ENCODE data around the gene PDZK1. TPM values are rescaled to one million over a fixed set of nuclear protein-coding genes. Genes with fewer than 3 reads are reported as not detected.
"Not testable (repeated sequence)": the region's sequence is repeated elsewhere in the genome, so short reads cannot be mapped to it uniquely, and the experiment has no call there.

Gene PDZK1
- total RNA-seq, 8 experiments from 2014 or later: 0.46 to 1.8 (median 1.2) TPM

- WGBS, 10 experiments: no CpG with 5 or more reads among the region's 3 CpGs
- ATAC-seq (replicated peaks in 6 of 8); H3K27ac ChIP-seq; H3K4me3 ChIP-seq; in situ Hi-C loops (cut with MboI; ENCODE audit: low pct_unique_long_range_greater_than_20kb in 2 of 9, low sequenced_read_pairs in 9 of 9, unreplicated experiment in 9 of 9); H3K4me1 ChIP-seq (replicated peaks in 1 of 2): not testable (repeated sequence)
These were observed 22.3 kb downstream of the PDZK1 start for GRCh38 chr1:145684858-145685257.

GRCh38 chr1:145673217-145673616 is 34.0 kb downstream of the PDZK1 start:
- H3K4me3 ChIP-seq; H3K4me1 ChIP-seq (replicated peaks in 1 of 2); ATAC-seq (replicated peaks in 6 of 8); in situ Hi-C loops (cut with MboI; ENCODE audit: low pct_unique_long_range_greater_than_20kb in 2 of 9, low sequenced_read_pairs in 9 of 9, unreplicated experiment in 9 of 9); H3K27ac ChIP-seq: not testable (repeated sequence)
- no CpG with 5 or more reads among the region's 1 CpG for whole genome bisulfite sequencing, 10 experiments

GRCh38 chr1:145670995-145671745 is 36.0 kb downstream of the PDZK1 start:
- H3K4me1 ChIP-seq (replicated peaks in 1 of 2); H3K27ac ChIP-seq; H3K4me3 ChIP-seq; in situ Hi-C loops (cut with MboI; ENCODE audit: low pct_unique_long_range_greater_than_20kb in 2 of 9, low sequenced_read_pairs in 9 of 9, unreplicated experiment in 9 of 9): not testable (repeated sequence)
- ATAC-seq (replicated peaks in 6 of 8): peak in 5 of 8 experiments; percentile 61 to 96 (median 78)
- no CpG with 5 or more reads among the region's 3 CpGs for WGBS, 10 experiments

GRCh38 chr1:145665015-145665414 is 42.2 kb downstream of the PDZK1 start:
- in situ Hi-C loops (cut with MboI; ENCODE audit: low pct_unique_long_range_greater_than_20kb in 2 of 9, low sequenced_read_pairs in 9 of 9, unreplicated experiment in 9 of 9); ATAC-seq (replicated peaks in 6 of 8); H3K27ac ChIP-seq; H3K4me3 ChIP-seq; H3K4me1 ChIP-seq (replicated peaks in 1 of 2): not testable (repeated sequence)
- 81% methylated on average over 3 of the region's 4 CpGs; no CpG with 5 or more reads in 9 of the 10 experiments for WGBS, 10 experiments

- 20 to 83% (median 50%) methylated on average over 1 to 2 of the region's 2 CpGs; no CpG with 5 or more reads in 5 of the 10 experiments for WGBS, 10 experiments
- H3K27ac ChIP-seq; H3K4me1 ChIP-seq (replicated peaks in 1 of 2); in situ Hi-C loops (cut with MboI; ENCODE audit: low pct_unique_long_range_greater_than_20kb in 2 of 9, low sequenced_read_pairs in 9 of 9, unreplicated experiment in 9 of 9); H3K4me3 ChIP-seq: not testable (repeated sequence)
- peak in 3 of 8 experiments; percentile 23 to 79 (median 42) for ATAC-seq (replicated peaks in 6 of 8)
These were observed 44.7 kb downstream of the PDZK1 start for GRCh38 chr1:145662502-145662901.

GRCh38 chr1:145656245-145656943 is 50.8 kb downstream of the PDZK1 start:
- in situ Hi-C loops (cut with MboI; ENCODE audit: low pct_unique_long_range_greater_than_20kb in 2 of 9, low sequenced_read_pairs in 9 of 9, unreplicated experiment in 9 of 9); ATAC-seq (replicated peaks in 6 of 8); H3K27ac ChIP-seq; H3K4me3 ChIP-seq; H3K4me1 ChIP-seq (replicated peaks in 1 of 2): not testable (repeated sequence)
- WGBS, 10 experiments: 60 to 90% methylated on average over 1 to 2 of the region's 7 CpGs; no CpG with 5 or more reads in 8 of the 10 experiments

GRCh38 chr1:145643990-145644389 is 63.2 kb downstream of the PDZK1 start:
- H3K27ac ChIP-seq; H3K4me1 ChIP-seq (replicated peaks in 1 of 2); in situ Hi-C loops (cut with MboI; ENCODE audit: low pct_unique_long_range_greater_than_20kb in 2 of 9, low sequenced_read_pairs in 9 of 9, unreplicated experiment in 9 of 9); H3K4me3 ChIP-seq; ATAC-seq (replicated peaks in 6 of 8): not testable (repeated sequence)
- no CpG with 5 or more reads among the region's 1 CpG for WGBS, 10 experiments

GRCh38 chr1:145641886-145642285 is 65.3 kb downstream of the PDZK1 start:
- H3K27ac ChIP-seq; ATAC-seq (replicated peaks in 6 of 8); in situ Hi-C loops (cut with MboI; ENCODE audit: low pct_unique_long_range_greater_than_20kb in 2 of 9, low sequenced_read_pairs in 9 of 9, unreplicated experiment in 9 of 9); H3K4me3 ChIP-seq; H3K4me1 ChIP-seq (replicated peaks in 1 of 2): not testable (repeated sequence)
- WGBS, 10 experiments: no CpG with 5 or more reads among the region's 2 CpGs

GRCh38 chr1:145636237-145636636 is 70.9 kb downstream of the PDZK1 start:
- in situ Hi-C loops (cut with MboI; ENCODE audit: low pct_unique_long_range_greater_than_20kb in 2 of 9, low sequenced_read_pairs in 9 of 9, unreplicated experiment in 9 of 9); H3K4me1 ChIP-seq (replicated peaks in 1 of 2); ATAC-seq (replicated peaks in 6 of 8); H3K4me3 ChIP-seq; H3K27ac ChIP-seq: not testable (repeated sequence)
- 100% methylated on average over 1 of the region's 1 CpG; no CpG with 5 or more reads in 9 of the 10 experiments for WGBS, 10 experiments

- H3K4me1 ChIP-seq (replicated peaks in 1 of 2); H3K4me3 ChIP-seq; H3K27ac ChIP-seq; in situ Hi-C loops (cut with MboI; ENCODE audit: low pct_unique_long_range_greater_than_20kb in 2 of 9, low sequenced_read_pairs in 9 of 9, unreplicated experiment in 9 of 9); ATAC-seq (replicated peaks in 6 of 8): not testable (repeated sequence)
- WGBS, 10 experiments: no CpG with 5 or more reads among the region's 1 CpG
These were observed 85.0 kb downstream of the PDZK1 start for GRCh38 chr1:145622177-145622576.

Other genes starting within 250 kb of the PDZK1 start
- gene GPR89A, start 99.4 kb downstream of the PDZK1 start, total RNA-seq: 10 to 100 TPM; 14.1 to 29.0 (median 23.7) TPM
- gene CD160, start 12.1 kb upstream of the PDZK1 start, total RNA-seq: 1 to 10 TPM in 7 of 8 experiments, under 1 TPM in 1; 0.71 to 3.6 (median 2.3) TPM
- 10 to 100 TPM in 7 of 8 experiments, 1 to 10 TPM in 1; 7.2 to 18.7 (median 16.3) TPM for gene RNF115, start 116.7 kb upstream of the PDZK1 start, total RNA-seq
- gene POLR3C, start 116.8 kb upstream of the PDZK1 start, total RNA-seq: 10 to 100 TPM; 26.7 to 54.6 (median 32.0) TPM
- 1 to 10 TPM; 1.6 to 7.2 (median 3.1) TPM for gene NUDT17, start 138.3 kb upstream of the PDZK1 start, total RNA-seq
- gene PIAS3, start 151.7 kb upstream of the PDZK1 start, total RNA-seq: 10 to 100 TPM in 7 of 8 experiments, 1 to 10 TPM in 1; 8.2 to 24.9 (median 18.9) TPM
- 1 to 10 TPM in 1 of 8 experiments, under 1 TPM in 5, not detected in 2; 0.15 to 1.4 (median 0.32) TPM for gene ANKRD35, start 178.5 kb upstream of the PDZK1 start, total RNA-seq
- gene ITGA10, start 202.7 kb upstream of the PDZK1 start, total RNA-seq: 1 to 10 TPM in 3 of 8 experiments, under 1 TPM in 5; 0.27 to 5.7 (median 0.84) TPM
- 10 to 100 TPM; 16.6 to 31.0 (median 23.8) TPM for gene PEX11B, start 211.3 kb upstream of the PDZK1 start, total RNA-seq
- gene RBM8A, start 220.1 kb upstream of the PDZK1 start, total RNA-seq: 100 to 1,000 TPM in 7 of 8 experiments, 10 to 100 TPM in 1; 95.3 to 325 (median 176) TPM